HG03060 (cell line): ENCODE results near the gene ETFRF1.
A peak's percentile ranks its signal among the peaks of the same experiment; 100 is the strongest.

Experiments
- ATAC-seq: cut with Tn5 transposase; IDR thresholded peaks from one replicate; pipeline ENCODE4 v1.9.1; 2021; ENCODE audit warnings: low read depth, moderate number of reproducible peaks; ENCODE audit not compliant: unreplicated experiment

The ETFRF1 gene

GRCh38 chr12:25208554-25208953 lies 13.5 kb downstream of the ETFRF1 start:
- no peak for ATAC-seq

GRCh38 chr12:25213338-25213737 lies 18.3 kb downstream of the ETFRF1 start:
- no peak for ATAC-seq

- ATAC-seq: no peak
Observed at GRCh38 chr12:25236190-25236589, 41.2 kb downstream of the ETFRF1 start.

- ATAC-seq: no peak
Observed at GRCh38 chr12:25236626-25237025, 41.6 kb downstream of the ETFRF1 start.

GRCh38 chr12:25241167-25242020 lies 46.4 kb downstream of the ETFRF1 start:
- ATAC-seq: peak; percentile 49

GRCh38 chr12:25242981-25243679 lies 48.1 kb downstream of the ETFRF1 start:
- ATAC-seq: no peak

GRCh38 chr12:25243680-25243990 lies 48.6 kb downstream of the ETFRF1 start:
- no peak for ATAC-seq

- no peak for ATAC-seq
Observed at GRCh38 chr12:25245491-25245890, 50.5 kb downstream of the ETFRF1 start.

- no peak for ATAC-seq
Observed at GRCh38 chr12:25248137-25248536, 53.1 kb downstream of the ETFRF1 start.

GRCh38 chr12:25248732-25249131 lies 53.7 kb downstream of the ETFRF1 start:
- no peak for ATAC-seq

- ATAC-seq: no peak
Observed at GRCh38 chr12:25249931-25250738, 55.1 kb downstream of the ETFRF1 start.

GRCh38 chr12:25250744-25251730 lies 56.0 kb downstream of the ETFRF1 start, which contains the start of gene KRAS:
KRAS (minus strand) TSS chr12:25250929.
- peak; percentile 48 for ATAC-seq

- no peak for ATAC-seq
Observed at GRCh38 chr12:25251769-25252168, 56.7 kb downstream of the ETFRF1 start.

GRCh38 chr12:25252946-25253345 lies 57.9 kb downstream of the ETFRF1 start:
- ATAC-seq: no peak

- no peak for ATAC-seq
Observed at GRCh38 chr12:25253371-25254068, 58.5 kb downstream of the ETFRF1 start.

GRCh38 chr12:25254271-25254880 lies 59.3 kb downstream of the ETFRF1 start:
- no peak for ATAC-seq
